Keratinocyte (primary cell): ENCODE measurements around the gene HCN4. TPM values are rescaled to one million over a fixed set of nuclear protein-coding genes. Genes with fewer than 3 reads are reported as not detected.

Source experiments
- DNase-seq: peaks from one replicate; pipeline ENCODE4 v3.0.0-alpha.2; 2011; ENCODE audit warnings: low read depth, missing footprints, low spot score
- FAIRE-seq: peaks from 2 replicates; lab custom pipeline; 2011; peaks lifted over from hg19 to GRCh38; lab: Jason Lieb, UNC
- H2AFZ ChIP-seq: 2 replicates; pipeline ENCODE4 v1.6.0; 2012; ENCODE audit warnings: low read length, control low read depth, inconsistent platforms; ENCODE audit not compliant: control insufficient read depth
- H3K27ac ChIP-seq: 2 replicates; pipeline ENCODE4 v1.5.1; 2011; ENCODE audit warnings: low read length; ENCODE audit not compliant: control insufficient read depth, insufficient read depth
- H3K27me3 ChIP-seq: 3 replicates; pipeline ENCODE4 v1.6.0; 2011; ENCODE audit warnings: low read length; ENCODE audit not compliant: control insufficient read depth, insufficient read depth; ENCODE audit errors: extremely low read depth
- H3K36me3 ChIP-seq, 2 experiments: 2 replicates in 1 of 2; 3 replicates in 1 of 2; pipeline ENCODE4 v1.5.1; 2011; ENCODE audit warnings: low read length in 2 of 2, mild to moderate bottlenecking in 1 of 2; ENCODE audit not compliant: control insufficient read depth in 2 of 2, insufficient read depth in 2 of 2; ENCODE audit errors: extremely low read depth in 1 of 2
- H3K4me1 ChIP-seq: 3 replicates; pipeline ENCODE4 v1.5.1; 2011; ENCODE audit warnings: low read length; ENCODE audit not compliant: control insufficient read depth, insufficient read depth; ENCODE audit errors: extremely low read depth
- H3K4me2 ChIP-seq: 3 replicates; pipeline ENCODE4 v1.6.0; 2011; ENCODE audit warnings: low read depth, low read length; ENCODE audit not compliant: control insufficient read depth, insufficient read depth; ENCODE audit errors: extremely low read depth
- H3K4me3 ChIP-seq, 3 experiments: fragments of 200-600 bp in 1 of 3; sonication (generic) in 1 of 3; 2 replicates in 2 of 3; 3 replicates in 1 of 3; pipeline ENCODE4 v1.5.1; 2011 to 2016; ENCODE audit warnings: low read length in 3 of 3, mild to moderate bottlenecking in 3 of 3, control low read depth in 2 of 3, inconsistent platforms in 1 of 3, low read depth in 1 of 3, mixed read lengths in 1 of 3, mixed run types in 1 of 3, moderate library complexity in 1 of 3; ENCODE audit not compliant: control insufficient read depth in 2 of 3, insufficient read depth in 2 of 3; ENCODE audit errors: extremely low read depth in 1 of 3
- H3K79me2 ChIP-seq: 2 replicates; pipeline ENCODE4 v1.6.0; 2012; ENCODE audit warnings: low read length; ENCODE audit not compliant: control insufficient read depth, insufficient read depth
- H3K9ac ChIP-seq: 3 replicates; pipeline ENCODE4 v1.6.0; 2011; ENCODE audit warnings: low read length; ENCODE audit not compliant: control insufficient read depth, insufficient read depth; ENCODE audit errors: extremely low read depth
- H3K9me1 ChIP-seq: 3 replicates; pipeline ENCODE4 v1.6.0; 2011; ENCODE audit warnings: low read length; ENCODE audit not compliant: control insufficient read depth, insufficient read depth; ENCODE audit errors: extremely low read depth
- H3K9me3 ChIP-seq: 2 replicates; pipeline ENCODE4 v1.5.1; 2012; ENCODE audit warnings: low read depth, low read length; ENCODE audit not compliant: control insufficient read depth
- H4K20me1 ChIP-seq: 3 replicates; pipeline ENCODE4 v1.6.0; 2011; ENCODE audit warnings: low read length; ENCODE audit not compliant: control insufficient read depth, insufficient read depth; ENCODE audit errors: extremely low read depth
- EZH2 ChIP-seq: IDR thresholded peaks from one replicate; pipeline ENCODE4 v1.6.1; 2012; ENCODE audit warnings: inconsistent platforms, mild to moderate bottlenecking, low read length, moderate library complexity
- dilution Hi-C: fragments of 300-500 bp; cut with MboI; formaldehyde crosslinking; loops from one replicate; pipeline ENCODE4 v1.7.0; 2020; ENCODE audit warnings: low sequenced_read_pairs; ENCODE audit not compliant: extremely low pct_ligation_motif_present
- polyA plus RNA-seq, 5 experiments: library from polyadenylated mRNA; depleted of rRNA in 3 of 5; stranded (reverse) in 3 of 5; stranded (forward) in 1 of 5; unstranded in 1 of 5; fragments of >200 nt; gene quantifications; 1 replicate in 1 of 5; 2 replicates in 3 of 5; 3 replicates in 1 of 5; pipeline versions ENCODE4 v1.2.1 to v1.2.3, GENCODE V29; 2011 to 2012; ENCODE audit warnings: missing spikeins in 2 of 5, low read depth in 1 of 5, low replicate concordance in 1 of 5
- TF ChIP-seq, protein P1 (sequence below), 3 experiments: IDR thresholded peaks in 1 of 3; conservative IDR thresholded peaks in 1 of 3; optimal IDR thresholded peaks in 1 of 3; 2 replicates in 2 of 3; 3 replicates in 1 of 3; pipeline versions ENCODE3 to v1.5.1; 2011; ENCODE audit warnings: low read length in 3 of 3, mild to moderate bottlenecking in 3 of 3, moderate library complexity in 2 of 3, control low read depth in 1 of 3, inconsistent platforms in 1 of 3; ENCODE audit not compliant: insufficient read depth in 2 of 3; ENCODE audit errors: extremely low read depth in 1 of 3

HCN4 gene
- polyA plus RNA-seq, 1 donor (not counting 4 experiments of a cell fraction or from before 2014, with no cell fraction given) = not detected

DNA sequence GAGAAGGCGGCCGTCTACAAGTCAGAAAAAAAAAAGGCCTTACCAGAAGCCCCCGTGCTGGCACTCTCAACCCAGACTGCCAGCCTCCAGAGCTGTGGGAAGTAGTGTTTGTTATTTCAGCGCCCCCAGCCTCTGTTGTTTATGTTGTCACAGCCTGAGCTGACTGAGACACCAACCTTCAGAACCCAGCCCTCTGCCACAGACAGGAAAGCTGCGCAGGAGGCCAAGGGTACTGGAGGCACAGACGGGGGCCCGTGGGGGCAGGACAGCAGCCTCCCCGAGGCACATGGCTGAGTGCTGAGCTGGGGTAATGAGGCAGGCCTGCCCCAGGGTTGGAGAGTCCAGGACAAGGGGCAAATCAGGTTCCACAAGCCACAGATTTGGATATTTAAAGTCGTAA lies 33.7 kb downstream of the HCN4 start:
- no peak overlapping the region for H2AFZ ChIP-seq
- H3K79me2 ChIP-seq = no peaks in the 10 kb centered on the region
- TF ChIP-seq EZH2 = no peak
- TF ChIP-seq, protein P1, sequence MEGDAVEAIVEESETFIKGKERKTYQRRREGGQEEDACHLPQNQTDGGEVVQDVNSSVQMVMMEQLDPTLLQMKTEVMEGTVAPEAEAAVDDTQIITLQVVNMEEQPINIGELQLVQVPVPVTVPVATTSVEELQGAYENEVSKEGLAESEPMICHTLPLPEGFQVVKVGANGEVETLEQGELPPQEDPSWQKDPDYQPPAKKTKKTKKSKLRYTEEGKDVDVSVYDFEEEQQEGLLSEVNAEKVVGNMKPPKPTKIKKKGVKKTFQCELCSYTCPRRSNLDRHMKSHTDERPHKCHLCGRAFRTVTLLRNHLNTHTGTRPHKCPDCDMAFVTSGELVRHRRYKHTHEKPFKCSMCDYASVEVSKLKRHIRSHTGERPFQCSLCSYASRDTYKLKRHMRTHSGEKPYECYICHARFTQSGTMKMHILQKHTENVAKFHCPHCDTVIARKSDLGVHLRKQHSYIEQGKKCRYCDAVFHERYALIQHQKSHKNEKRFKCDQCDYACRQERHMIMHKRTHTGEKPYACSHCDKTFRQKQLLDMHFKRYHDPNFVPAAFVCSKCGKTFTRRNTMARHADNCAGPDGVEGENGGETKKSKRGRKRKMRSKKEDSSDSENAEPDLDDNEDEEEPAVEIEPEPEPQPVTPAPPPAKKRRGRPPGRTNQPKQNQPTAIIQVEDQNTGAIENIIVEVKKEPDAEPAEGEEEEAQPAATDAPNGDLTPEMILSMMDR (optimal IDR thresholded peaks at IDR 0.05 in 1 of 3, IDR thresholded peaks at IDR 0.05 in 1 of 3, conservative IDR thresholded peaks at IDR 0.05 in 1 of 3; ENCODE audit: extremely low read depth in 1 of 3, insufficient read depth in 2 of 3, low read length in 3 of 3) = no peak
- peaks cover 7% of the 10 kb centered on the region for H3K27me3 ChIP-seq
- no peaks in the 10 kb centered on the region for H3K4me1 ChIP-seq
- H3K4me2 ChIP-seq = no peak overlapping the region
- H3K27ac ChIP-seq = no peak overlapping the region
- no peaks in the 10 kb centered on the region for H3K36me3 ChIP-seq
- no peaks in the 10 kb centered on the region for H4K20me1 ChIP-seq
- no peak overlapping the region for H3K9ac ChIP-seq
- H3K9me1 ChIP-seq = no peaks in the 10 kb centered on the region
- dilution Hi-C loops = no loop called here
- FAIRE-seq (no peak), DNase-seq (no peak)
- H3K4me3 ChIP-seq = no peak overlapping the region
- H3K9me3 ChIP-seq = no peaks in the 10 kb centered on the region

DNA sequence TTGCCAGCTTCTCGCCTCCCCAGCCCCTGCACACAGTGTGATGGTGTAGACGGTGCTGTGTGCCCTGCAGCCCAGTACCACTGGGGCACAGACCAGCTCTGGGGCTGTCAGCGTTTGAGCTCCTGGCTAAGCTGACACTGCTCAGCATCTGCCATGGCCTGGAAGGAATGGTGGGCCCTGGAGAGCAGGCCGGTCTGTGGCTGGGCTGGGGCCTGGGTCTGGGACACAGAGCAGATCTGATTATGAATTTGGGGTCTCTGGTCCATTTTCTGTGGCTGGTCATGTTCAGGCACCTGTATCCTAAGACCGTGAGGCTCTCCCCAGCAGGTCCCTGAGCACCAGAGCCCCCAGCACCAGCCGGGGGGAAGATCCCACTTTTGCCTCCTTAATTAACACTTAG lies 34.7 kb downstream of the HCN4 start:
- no peaks in the 10 kb centered on the region for H3K9me3 ChIP-seq
- FAIRE-seq (no peak), DNase-seq (no peak)
- H3K4me1 ChIP-seq = no peaks in the 10 kb centered on the region
- peaks cover 7% of the 10 kb centered on the region for H3K27me3 ChIP-seq
- dilution Hi-C loops = no loop called here
- H3K27ac ChIP-seq = no peak overlapping the region
- TF ChIP-seq EZH2 = no peak
- TF ChIP-seq, protein P1 (optimal IDR thresholded peaks at IDR 0.05 in 1 of 3, IDR thresholded peaks at IDR 0.05 in 1 of 3, conservative IDR thresholded peaks at IDR 0.05 in 1 of 3; ENCODE audit: extremely low read depth in 1 of 3, insufficient read depth in 2 of 3, low read length in 3 of 3) = no peak
- H3K79me2 ChIP-seq = no peaks in the 10 kb centered on the region
- no peak overlapping the region for H3K4me2 ChIP-seq
- no peaks in the 10 kb centered on the region for H3K9me1 ChIP-seq
- H3K9ac ChIP-seq = no peak overlapping the region
- H2AFZ ChIP-seq = no peak overlapping the region
- no peak overlapping the region for H3K4me3 ChIP-seq
- H3K36me3 ChIP-seq = no peaks in the 10 kb centered on the region
- H4K20me1 ChIP-seq = no peaks in the 10 kb centered on the region
